Tibial artery (tissue), 4 donors: ENCODE data around the gene RB1.
A peak's percentile ranks its signal among the peaks of the same experiment; 100 is the strongest.

ENCODE experiments used
- DNase-seq, 2 donors: peaks; one replicate each; pipeline ENCODE4 v3.0.0-alpha.2; 2019
- H3K27ac ChIP-seq, 2 donors: fragments of 200-600 bp; sonication (generic) in 1 of 2; 1 replicate in 1 of 2; 2 replicates in 1 of 2; pipeline ENCODE4 v1.5.1; 2018 to 2019; ENCODE audit warnings: mild to moderate bottlenecking in 1 of 2
- H3K27me3 ChIP-seq, 2 donors: fragments of 200-600 bp; sonication (generic) in 1 of 2; one replicate each; pipeline versions ENCODE4 v1.5.1 to v1.6.0; 2016 to 2019
- H3K36me3 ChIP-seq, 3 donors: fragments of 200-600 bp; sonication (generic) in 2 of 3; one replicate each; pipeline ENCODE4 v1.5.1; 2016 to 2019; ENCODE audit warnings: mild to moderate bottlenecking in 2 of 3
- H3K4me1 ChIP-seq, 4 donors: fragments of 200-600 bp; sonication (generic) in 2 of 4; 1 replicate in 3 of 4; 2 replicates in 1 of 4; pipeline ENCODE4 v1.5.1; 2016 to 2019
- H3K4me3 ChIP-seq, 2 donors: fragments of 200-600 bp; sonication (generic) in 1 of 2; 1 replicate in 1 of 2; 2 replicates in 1 of 2; pipeline ENCODE4 v1.5.1; 2018 to 2019; ENCODE audit warnings: mild to moderate bottlenecking in 2 of 2
- H3K9me3 ChIP-seq, 3 donors: fragments of 200-600 bp; sonication (generic) in 1 of 3; one replicate each; pipeline ENCODE4 v1.5.1; 2016 to 2019
- intact Hi-C: fragments of 100-400 bp; cut with DNase I; formaldehyde crosslinking; loops from one replicate; pipeline ENCODE4 v1.15.0; 2023; ENCODE audit warnings: low total_unique reads
- TF ChIP-seq, protein P1 (sequence below), 2 experiments: fragments of 200-600 bp in 1 of 2; fragments of 450-650 bp in 1 of 2; IDR thresholded peaks; one replicate each; pipeline ENCODE4 v1.5.1; 2017 to 2019; ENCODE audit warnings: antibody characterized with exemption in 2 of 2, mild to moderate bottlenecking in 1 of 2, moderate library complexity in 1 of 2

RB1 gene

GRCh38 chr13:48502601-48503319, 199.2 kb downstream of the RB1 start:
- intact Hi-C loops: no loop called here
- peaks cover 0 to 16% (median 0%) of the 10 kb centered on the region in 3 donors for H3K36me3 ChIP-seq
- H3K4me1 ChIP-seq: peaks cover 0 to 22% (median 7%) of the 10 kb centered on the region in 4 donors
- no peak overlapping the region for H3K27ac ChIP-seq
- H3K27me3 ChIP-seq: no peaks in the 10 kb centered on the region
- no peak for DNase-seq
- H3K9me3 ChIP-seq: no peaks in the 10 kb centered on the region
- TF ChIP-seq, protein P1, sequence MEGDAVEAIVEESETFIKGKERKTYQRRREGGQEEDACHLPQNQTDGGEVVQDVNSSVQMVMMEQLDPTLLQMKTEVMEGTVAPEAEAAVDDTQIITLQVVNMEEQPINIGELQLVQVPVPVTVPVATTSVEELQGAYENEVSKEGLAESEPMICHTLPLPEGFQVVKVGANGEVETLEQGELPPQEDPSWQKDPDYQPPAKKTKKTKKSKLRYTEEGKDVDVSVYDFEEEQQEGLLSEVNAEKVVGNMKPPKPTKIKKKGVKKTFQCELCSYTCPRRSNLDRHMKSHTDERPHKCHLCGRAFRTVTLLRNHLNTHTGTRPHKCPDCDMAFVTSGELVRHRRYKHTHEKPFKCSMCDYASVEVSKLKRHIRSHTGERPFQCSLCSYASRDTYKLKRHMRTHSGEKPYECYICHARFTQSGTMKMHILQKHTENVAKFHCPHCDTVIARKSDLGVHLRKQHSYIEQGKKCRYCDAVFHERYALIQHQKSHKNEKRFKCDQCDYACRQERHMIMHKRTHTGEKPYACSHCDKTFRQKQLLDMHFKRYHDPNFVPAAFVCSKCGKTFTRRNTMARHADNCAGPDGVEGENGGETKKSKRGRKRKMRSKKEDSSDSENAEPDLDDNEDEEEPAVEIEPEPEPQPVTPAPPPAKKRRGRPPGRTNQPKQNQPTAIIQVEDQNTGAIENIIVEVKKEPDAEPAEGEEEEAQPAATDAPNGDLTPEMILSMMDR (IDR thresholded peaks at IDR 0.05): no peak
- no peak overlapping the region for H3K4me3 ChIP-seq

GRCh38 chr13:48504606-48505005, 201.1 kb downstream of the RB1 start:
- H3K36me3 ChIP-seq: peaks cover 0 to 17% (median 0%) of the 10 kb centered on the region in 3 donors
- DNase-seq: no peak
- H3K27me3 ChIP-seq: no peaks in the 10 kb centered on the region
- peak overlapping the region; percentile 80 to 84 for H3K27ac ChIP-seq
- intact Hi-C loops: no loop called here
- H3K9me3 ChIP-seq: no peaks in the 10 kb centered on the region
- H3K4me1 ChIP-seq: peaks cover 0 to 22% (median 7%) of the 10 kb centered on the region in 4 donors
- TF ChIP-seq, protein P1 (IDR thresholded peaks at IDR 0.05): no peak
- no peak overlapping the region for H3K4me3 ChIP-seq

GRCh38 chr13:48505012-48505411, 201.5 kb downstream of the RB1 start:
- DNase-seq: no peak
- Histone ChIP-seq H3K9me3 (no peaks in the 10 kb centered on the region), H3K36me3 (peaks cover 0 to 17% (median 0%) of the 10 kb centered on the region in 3 donors), H3K4me3 (no peak overlapping the region), H3K27ac (peak overlapping the region; percentile 80 to 84), H3K27me3 (no peaks in the 10 kb centered on the region), H3K4me1 (peaks cover 0 to 22% (median 7%) of the 10 kb centered on the region in 4 donors)
- intact Hi-C loops: no loop called here
- TF ChIP-seq, protein P1 (IDR thresholded peaks at IDR 0.05): no peak

DNA sequence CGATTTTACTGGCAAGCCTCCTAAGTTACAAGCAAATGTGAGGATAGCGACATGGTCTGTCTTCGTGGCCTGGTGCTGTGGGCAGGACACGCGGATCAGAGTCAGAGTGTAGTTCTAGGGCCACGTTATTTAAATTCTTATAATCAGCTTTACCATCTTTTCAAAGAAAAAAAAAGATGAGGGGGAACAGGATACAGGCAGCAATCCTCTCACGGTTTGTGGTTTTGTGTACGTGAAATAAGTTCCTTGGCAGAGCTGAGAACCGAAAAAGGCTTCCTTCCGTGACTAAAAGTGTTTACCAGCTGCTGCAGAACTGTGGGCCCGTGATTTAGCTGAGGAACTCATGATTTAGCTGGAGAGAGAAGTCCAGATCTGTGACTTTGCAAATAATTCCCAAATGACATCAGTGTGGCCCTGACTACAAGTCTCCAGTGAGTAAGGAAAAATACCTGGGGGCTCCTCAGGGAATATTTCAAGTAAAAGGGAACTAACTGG, 202.1 kb downstream of the RB1 start:
- Histone ChIP-seq H3K27ac (peak overlapping the region; percentile 80 to 84), H3K4me1 (peaks cover 0 to 22% (median 7%) of the 10 kb centered on the region in 4 donors), H3K36me3 (peaks cover 0 to 16% (median 0%) of the 10 kb centered on the region in 3 donors), H3K4me3 (no peak overlapping the region), H3K27me3 (no peaks in the 10 kb centered on the region), H3K9me3 (no peaks in the 10 kb centered on the region)
- TF ChIP-seq, protein P1 (IDR thresholded peaks at IDR 0.05): no peak
- intact Hi-C loops: no loop called here
- peak; percentile 65 to 80 for DNase-seq

DNA sequence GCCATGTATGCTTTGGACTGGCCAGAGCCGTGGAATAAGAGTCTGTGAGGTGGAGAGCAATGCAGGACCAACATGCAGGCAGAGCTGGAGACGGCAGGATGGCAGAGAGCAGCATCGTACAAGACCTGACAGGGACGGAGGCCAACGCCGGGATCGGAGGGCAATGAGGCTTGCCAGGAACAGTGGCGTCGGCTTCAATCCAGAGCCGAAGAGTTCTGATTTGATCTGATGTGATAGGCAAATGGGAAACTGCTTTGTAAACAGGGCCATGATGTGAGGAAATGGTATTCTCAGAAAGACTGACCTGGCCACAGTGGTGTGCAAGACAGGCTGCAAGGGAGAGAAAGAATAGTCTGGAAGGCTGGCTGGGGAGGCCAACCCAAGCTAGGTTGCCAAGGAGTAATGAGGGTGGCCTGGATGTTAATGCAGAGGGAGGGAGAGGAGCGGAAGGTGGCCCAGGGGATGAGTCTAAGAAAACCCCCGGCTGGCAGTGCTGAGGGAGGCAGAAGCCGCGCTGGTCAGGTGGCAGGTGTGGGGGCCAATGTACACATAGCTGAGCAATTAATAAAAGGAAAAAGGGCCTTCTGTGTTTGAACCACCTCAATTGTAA, 202.6 kb downstream of the RB1 start:
- H3K36me3 ChIP-seq: peaks cover 0 to 11% (median 0%) of the 10 kb centered on the region in 3 donors
- H3K9me3 ChIP-seq: no peaks in the 10 kb centered on the region
- intact Hi-C loops: no loop called here
- TF ChIP-seq, protein P1 (IDR thresholded peaks at IDR 0.05): no peak
- H3K27ac ChIP-seq: peak overlapping the region; percentile 80 to 84
- H3K4me1 ChIP-seq: peaks cover 0 to 22% (median 7%) of the 10 kb centered on the region in 4 donors
- no peak overlapping the region for H3K4me3 ChIP-seq
- no peaks in the 10 kb centered on the region for H3K27me3 ChIP-seq
- peak in 1 of 2 donors; percentile 70 for DNase-seq
